ENCODE data around the gene KARS1.

- TF ChIP-seq POLR2A (IDR thresholded peaks at IDR 0.05; ENCODE audit: borderline replicate concordance, extremely low read depth, insufficient read depth, insufficient read length): no peak
- peak in 1 of 3 experiments; percentile 34; a peak in 2 of 6 replicates for TF ChIP-seq CTCF (IDR thresholded peaks at IDR 0.05 in 2 of 3, conservative IDR thresholded peaks at IDR 0.05 in 1 of 3; ENCODE audit: borderline replicate concordance in 1 of 3, insufficient read depth in 1 of 3, low read depth in 2 of 3, low read length in 2 of 3)
- no peak for TF ChIP-seq POLR2AphosphoS5 (IDR thresholded peaks at IDR 0.05; ENCODE audit: low read depth, low read length)
- no peak for TF ChIP-seq CBX3 (IDR thresholded peaks at IDR 0.05; ENCODE audit: low read depth)
- TF ChIP-seq EZH2phosphoT487 (IDR thresholded peaks at IDR 0.05; ENCODE audit: borderline replicate concordance): no peak
- no peak for TF ChIP-seq YY1 (IDR thresholded peaks at IDR 0.05; ENCODE audit: extremely low read depth, insufficient replicate concordance, low read depth, low read length)
- TF ChIP-seq ZNF274 (IDR thresholded peaks at IDR 0.05; ENCODE audit: low read depth, low read length): no peak
- TF ChIP-seq, protein P1, sequence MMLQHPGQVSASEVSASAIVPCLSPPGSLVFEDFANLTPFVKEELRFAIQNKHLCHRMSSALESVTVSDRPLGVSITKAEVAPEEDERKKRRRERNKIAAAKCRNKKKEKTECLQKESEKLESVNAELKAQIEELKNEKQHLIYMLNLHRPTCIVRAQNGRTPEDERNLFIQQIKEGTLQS (IDR thresholded peaks at IDR 0.05): no peak
- TF ChIP-seq SIN3A (IDR thresholded peaks at IDR 0.05; ENCODE audit: low read depth): no peak
- TF ChIP-seq JUND (IDR thresholded peaks at IDR 0.05): no peak
- no peak for TF ChIP-seq CEBPB (IDR thresholded peaks at IDR 0.05; ENCODE audit: low read depth)
- no peak for TF ChIP-seq SP1 (IDR thresholded peaks at IDR 0.05; ENCODE audit: low read depth)
- no peak for TF ChIP-seq TCF7L2 (IDR thresholded peaks at IDR 0.05; ENCODE audit: borderline replicate concordance, extremely low read depth, insufficient read depth, insufficient read length)
These were observed 3.0 kb downstream of the KARS1 start for GRCh38 chr16:75644240-75645012.

Data from HCT116 (cell line).